ENCODE data around the gene PLEKHG4. TPM values are rescaled to one million over a fixed set of nuclear protein-coding genes. Genes with fewer than 3 reads are reported as not detected.

The PLEKHG4 gene
- total RNA-seq, 1 donor from 2014 or later: 3.7 TPM

DNA sequence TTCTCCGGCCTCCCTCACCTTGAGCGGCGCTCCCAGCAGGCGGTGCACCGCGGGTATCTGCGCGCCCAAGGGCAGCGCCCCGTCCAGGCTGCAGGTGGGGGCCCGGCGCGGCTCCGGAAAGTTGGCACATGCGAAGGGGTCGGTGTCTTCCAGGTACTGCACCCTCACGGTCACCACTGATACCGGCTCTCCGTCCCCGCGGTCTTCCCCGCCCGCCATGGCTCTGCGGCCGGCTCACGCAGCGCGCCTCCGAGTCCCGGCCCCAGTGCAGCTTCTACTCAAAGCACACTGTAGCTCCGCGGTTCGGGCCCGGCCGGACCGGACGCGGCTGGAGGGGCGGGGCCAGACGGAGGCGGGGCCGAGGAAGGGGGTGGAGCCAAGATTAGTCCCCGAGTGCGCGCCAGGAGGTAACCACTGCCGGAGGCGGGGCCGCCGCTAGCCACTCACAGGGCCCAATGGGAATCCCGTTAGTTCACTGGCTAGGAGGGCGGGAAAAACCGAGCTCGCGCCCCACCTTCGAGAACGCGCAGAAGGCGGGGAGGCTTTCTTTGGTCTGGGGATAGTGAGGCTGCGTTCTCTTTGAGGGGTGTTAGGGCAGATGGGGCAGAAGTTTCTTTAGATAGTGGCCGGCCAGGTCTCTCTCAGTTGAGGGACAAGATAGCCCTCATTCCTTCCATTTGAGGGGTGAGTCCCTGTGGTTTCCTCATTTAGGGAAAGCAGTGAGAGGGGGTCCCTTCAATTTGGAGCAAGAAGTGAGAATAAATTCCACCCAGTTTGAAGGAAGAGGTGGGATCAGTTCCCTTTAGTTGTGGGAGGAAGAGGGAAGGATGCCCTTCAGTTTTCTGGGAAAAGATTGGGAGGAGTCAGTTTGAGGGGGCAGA lies 31.9 kb upstream of the PLEKHG4 start, which contains the start of gene FHOD1:
FHOD1 (minus strand) TSS at position 290 of the 881 bp plus-strand sequence; CDS start at position 219, 71 bp downstream.
- Histone ChIP-seq H3K4me1 (peaks cover 28 to 31% of the 10 kb centered on the region in 2 donors), H3K9me3 (no peaks in the 10 kb centered on the region), H3K27ac (peak within 1 kb of the TSS; percentile 82 to 89), H3K36me3 (no peaks in the 10 kb centered on the region), H3K27me3 (peaks cover 6% of the 10 kb centered on the region), H3K4me3 (peak within 1 kb of the TSS; percentile 69 to 71)
- TF ChIP-seq CTCF (IDR thresholded peaks at IDR 0.05): no peak
- intact Hi-C loops (cut with DNase I): loop anchor here (1.0 to 10.0 kb wide), 4 partner anchors 20 to 597 kb away; partner anchors contain the start of genes ACD, C16orf86, CENPT and ENKD1
- DNase-seq (ENCODE audit: low spot score in 2 of 2): peak; percentile 94 to 99

- Histone ChIP-seq H3K4me3 (peak overlapping the region; percentile 69 to 71), H3K27me3 (peaks cover 6% of the 10 kb centered on the region), H3K4me1 (peaks cover 28 to 31% of the 10 kb centered on the region in 2 donors), H3K27ac (peak overlapping the region in 1 of 2 donors; percentile 40), H3K9me3 (no peaks in the 10 kb centered on the region), H3K36me3 (no peaks in the 10 kb centered on the region)
- intact Hi-C loops (cut with DNase I): loop anchor here (10.0 kb wide), 3 partner anchors 417 to 597 kb away; partner anchors contain the start of genes ACD, C16orf86, CENPT and ENKD1
- DNase-seq (ENCODE audit: low spot score in 2 of 2): no peak
- no peak for TF ChIP-seq CTCF (IDR thresholded peaks at IDR 0.05)
These were observed 31.3 kb upstream of the PLEKHG4 start for GRCh38 chr16:67248073-67248400.

- H3K27ac ChIP-seq: peak within 1 kb of the TSS in 1 of 2 donors; percentile 40
- DNase-seq (ENCODE audit: low spot score in 2 of 2): no peak
- intact Hi-C loops (cut with DNase I): loop anchor here (10.0 kb wide), 3 partner anchors 416 to 596 kb away; partner anchors contain the start of genes ACD, C16orf86, CENPT and ENKD1
These were observed 30.7 kb upstream of the PLEKHG4 start, which contains the start of gene SLC9A5 for GRCh38 chr16:67248401-67249177. SLC9A5 (plus strand) TSS chr16:67248979; CDS start chr16:67249015, 36 bp downstream.

GRCh38 chr16:67249178-67250044 lies 29.9 kb upstream of the PLEKHG4 start:
- peaks cover 25 to 31% of the 10 kb centered on the region in 2 donors for H3K4me1 ChIP-seq
- no peak for TF ChIP-seq CTCF (IDR thresholded peaks at IDR 0.05)
- no peak for DNase-seq (ENCODE audit: low spot score in 2 of 2)
- H3K36me3 ChIP-seq: no peaks in the 10 kb centered on the region
- peaks cover 6% of the 10 kb centered on the region for H3K27me3 ChIP-seq
- no peak overlapping the region for H3K27ac ChIP-seq
- H3K4me3 ChIP-seq: peak overlapping the region; percentile 69 to 71
- intact Hi-C loops (cut with DNase I): loop anchor here (10.0 kb wide), 3 partner anchors 415 to 595 kb away; partner anchors contain the start of genes ACD, C16orf86, CENPT and ENKD1
- no peaks in the 10 kb centered on the region for H3K9me3 ChIP-seq

More at GRCh38 chr16:67248401-67249177, 30.7 kb upstream of the PLEKHG4 start, which contains the start of gene SLC9A5:
- H3K4me3 ChIP-seq: peak within 1 kb of the TSS; percentile 69 to 71
- H3K4me1 ChIP-seq: peaks cover 28 to 31% of the 10 kb centered on the region in 2 donors
- peak in 2 of 3 experiments; percentile 23 to 50 for TF ChIP-seq CTCF (IDR thresholded peaks at IDR 0.05)
- H3K9me3 ChIP-seq: no peaks in the 10 kb centered on the region
- H3K36me3 ChIP-seq: no peaks in the 10 kb centered on the region
- H3K27me3 ChIP-seq: peaks cover 6% of the 10 kb centered on the region

GRCh38 chr16:67250045-67250327 lies 29.3 kb upstream of the PLEKHG4 start:
- Histone ChIP-seq H3K27me3 (peaks cover 6% of the 10 kb centered on the region), H3K4me1 (peaks cover 22 to 26% of the 10 kb centered on the region in 2 donors), H3K27ac (no peak overlapping the region), H3K9me3 (no peaks in the 10 kb centered on the region), H3K4me3 (no peak overlapping the region), H3K36me3 (no peaks in the 10 kb centered on the region)
- no peak for TF ChIP-seq CTCF (IDR thresholded peaks at IDR 0.05)
- no peak for DNase-seq (ENCODE audit: low spot score in 2 of 2)
- intact Hi-C loops (cut with DNase I): no loop called here
